NCI-H510A treated with DMSO at 0.1 percent for 48 hours (cell line): ENCODE data around the gene OR56A4.
"Not testable (repeated sequence)": the region's sequence is repeated elsewhere in the genome, so short reads cannot be mapped to it uniquely, and the experiment has no call there.

Experiments
- DNase-seq: peaks from one replicate; lab custom pipeline; 2025; lab: John Stamatoyannopoulos, UW

OR56A4 gene

GRCh38 chr11:5960704-5961320 lies 45.9 kb downstream of the OR56A4 start:
- DNase-seq: not testable (repeated sequence)

- DNase-seq: no peak
Measured at GRCh38 chr11:5955586-5955985, 51.2 kb downstream of the OR56A4 start.
